Measurements from ENCODE around the gene LAMTOR4.

The LAMTOR4 gene

DNA sequence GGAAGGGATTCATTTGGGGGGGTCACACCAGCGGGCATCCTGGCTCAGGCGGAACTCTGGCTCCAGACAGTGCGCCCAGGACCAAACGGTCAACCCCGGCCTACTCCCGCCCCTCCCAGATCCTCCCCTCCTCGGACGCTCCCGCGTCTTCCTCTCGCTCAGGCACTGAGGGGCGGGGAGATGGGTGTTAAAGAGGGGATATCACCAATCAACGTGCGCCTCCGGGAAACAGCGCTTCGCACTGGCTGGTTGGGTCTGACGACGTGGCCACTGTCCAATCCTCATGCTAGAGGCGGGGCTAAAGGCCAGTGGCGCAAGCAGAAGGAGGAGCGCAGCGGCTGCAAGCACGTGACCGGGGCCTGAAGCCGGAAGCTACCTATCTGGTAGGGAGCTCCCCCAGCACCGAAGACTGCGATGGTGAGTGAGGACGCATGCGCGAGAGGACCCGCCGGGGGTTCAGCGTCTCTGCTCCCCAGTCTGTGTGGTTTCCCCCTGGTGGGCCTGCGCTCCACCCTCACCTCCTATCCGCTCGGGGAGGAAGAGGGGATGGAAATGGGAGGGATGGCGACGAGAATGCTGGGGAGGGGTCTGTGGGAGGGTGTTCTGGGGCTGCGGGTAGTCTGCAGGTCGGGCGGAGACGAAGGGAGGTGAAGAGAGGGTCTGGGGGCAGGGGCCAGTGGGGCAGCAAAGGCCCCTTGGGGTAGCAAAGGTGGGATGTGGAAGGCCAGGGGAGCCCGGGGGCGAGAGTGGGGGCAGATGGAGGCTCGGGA is at the start of gene LAMTOR4:
TSS of gene LAMTOR4 (plus strand) at position 360 of the 770 bp plus-strand sequence. CDS start at position 415, 55 bp downstream.
- peak; percentile 99 for DNase-seq (ENCODE audit: low read depth)
- H3K4me3 ChIP-seq (ENCODE audit: low read depth, low read length): peak within 1 kb of the TSS; percentile 99
- TF ChIP-seq, protein P1, sequence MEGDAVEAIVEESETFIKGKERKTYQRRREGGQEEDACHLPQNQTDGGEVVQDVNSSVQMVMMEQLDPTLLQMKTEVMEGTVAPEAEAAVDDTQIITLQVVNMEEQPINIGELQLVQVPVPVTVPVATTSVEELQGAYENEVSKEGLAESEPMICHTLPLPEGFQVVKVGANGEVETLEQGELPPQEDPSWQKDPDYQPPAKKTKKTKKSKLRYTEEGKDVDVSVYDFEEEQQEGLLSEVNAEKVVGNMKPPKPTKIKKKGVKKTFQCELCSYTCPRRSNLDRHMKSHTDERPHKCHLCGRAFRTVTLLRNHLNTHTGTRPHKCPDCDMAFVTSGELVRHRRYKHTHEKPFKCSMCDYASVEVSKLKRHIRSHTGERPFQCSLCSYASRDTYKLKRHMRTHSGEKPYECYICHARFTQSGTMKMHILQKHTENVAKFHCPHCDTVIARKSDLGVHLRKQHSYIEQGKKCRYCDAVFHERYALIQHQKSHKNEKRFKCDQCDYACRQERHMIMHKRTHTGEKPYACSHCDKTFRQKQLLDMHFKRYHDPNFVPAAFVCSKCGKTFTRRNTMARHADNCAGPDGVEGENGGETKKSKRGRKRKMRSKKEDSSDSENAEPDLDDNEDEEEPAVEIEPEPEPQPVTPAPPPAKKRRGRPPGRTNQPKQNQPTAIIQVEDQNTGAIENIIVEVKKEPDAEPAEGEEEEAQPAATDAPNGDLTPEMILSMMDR (conservative IDR thresholded peaks at IDR 0.05; ENCODE audit: low read depth, low read length): no peak

DNA sequence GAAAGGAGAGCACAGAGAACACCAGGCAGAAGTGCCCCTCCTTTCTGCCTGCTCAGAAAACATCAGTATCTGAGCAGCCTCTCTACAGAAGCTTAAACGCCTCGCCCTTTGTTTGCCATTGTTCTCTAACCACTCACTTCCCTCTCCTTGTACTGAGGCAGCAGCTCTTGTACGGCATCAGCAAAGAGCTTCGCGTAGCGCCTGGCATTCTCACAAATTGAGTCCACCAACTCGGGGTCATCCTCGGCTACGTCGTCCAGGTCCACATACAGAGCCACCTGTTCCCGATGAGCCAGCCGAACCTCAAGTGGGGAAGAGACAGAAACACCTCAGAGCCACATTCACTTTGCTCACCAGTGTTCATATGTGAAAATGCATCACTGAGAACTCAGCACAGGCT is 49.3 kb upstream of the LAMTOR4 start:
- peak overlapping the region; percentile 79 for H3K4me3 ChIP-seq (ENCODE audit: low read depth, low read length)
- TF ChIP-seq, protein P1 (conservative IDR thresholded peaks at IDR 0.05; ENCODE audit: low read depth, low read length): no peak
- DNase-seq (ENCODE audit: low read depth): no peak

DNA sequence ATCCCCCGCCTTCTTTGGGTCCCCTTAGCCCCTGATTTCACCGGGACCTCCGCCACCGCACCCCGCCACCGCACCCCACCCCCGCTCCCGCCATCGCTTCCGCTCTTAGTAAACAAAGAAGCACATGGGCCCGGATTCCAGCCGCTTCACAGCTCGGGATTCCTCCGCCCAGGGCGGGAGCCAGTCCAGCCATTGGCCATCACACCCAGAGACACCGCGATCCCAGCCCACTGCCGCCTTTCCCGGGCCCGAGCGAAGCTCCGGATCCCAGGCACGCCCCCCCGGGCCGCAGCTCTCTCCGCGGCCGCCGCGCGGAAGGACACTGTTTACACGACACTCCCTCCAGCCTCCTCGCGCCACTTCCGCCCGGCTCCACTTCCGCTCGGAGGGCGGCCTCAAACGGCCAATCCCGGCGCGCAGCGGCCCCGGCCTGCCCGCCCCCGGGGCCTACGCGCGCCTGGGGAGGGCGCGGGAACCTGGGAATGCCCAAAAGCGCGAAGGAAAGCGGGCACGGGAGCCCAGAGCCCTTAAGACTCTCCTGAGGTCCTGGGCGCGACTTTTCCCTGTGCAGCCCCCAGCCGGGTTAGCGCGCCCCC is 48.2 kb upstream of the LAMTOR4 start:
- H3K4me3 ChIP-seq (ENCODE audit: low read depth, low read length): peak overlapping the region; percentile 79
- peak; percentile 99 for DNase-seq (ENCODE audit: low read depth)
- TF ChIP-seq, protein P1 (conservative IDR thresholded peaks at IDR 0.05; ENCODE audit: low read depth, low read length): no peak

DNA sequence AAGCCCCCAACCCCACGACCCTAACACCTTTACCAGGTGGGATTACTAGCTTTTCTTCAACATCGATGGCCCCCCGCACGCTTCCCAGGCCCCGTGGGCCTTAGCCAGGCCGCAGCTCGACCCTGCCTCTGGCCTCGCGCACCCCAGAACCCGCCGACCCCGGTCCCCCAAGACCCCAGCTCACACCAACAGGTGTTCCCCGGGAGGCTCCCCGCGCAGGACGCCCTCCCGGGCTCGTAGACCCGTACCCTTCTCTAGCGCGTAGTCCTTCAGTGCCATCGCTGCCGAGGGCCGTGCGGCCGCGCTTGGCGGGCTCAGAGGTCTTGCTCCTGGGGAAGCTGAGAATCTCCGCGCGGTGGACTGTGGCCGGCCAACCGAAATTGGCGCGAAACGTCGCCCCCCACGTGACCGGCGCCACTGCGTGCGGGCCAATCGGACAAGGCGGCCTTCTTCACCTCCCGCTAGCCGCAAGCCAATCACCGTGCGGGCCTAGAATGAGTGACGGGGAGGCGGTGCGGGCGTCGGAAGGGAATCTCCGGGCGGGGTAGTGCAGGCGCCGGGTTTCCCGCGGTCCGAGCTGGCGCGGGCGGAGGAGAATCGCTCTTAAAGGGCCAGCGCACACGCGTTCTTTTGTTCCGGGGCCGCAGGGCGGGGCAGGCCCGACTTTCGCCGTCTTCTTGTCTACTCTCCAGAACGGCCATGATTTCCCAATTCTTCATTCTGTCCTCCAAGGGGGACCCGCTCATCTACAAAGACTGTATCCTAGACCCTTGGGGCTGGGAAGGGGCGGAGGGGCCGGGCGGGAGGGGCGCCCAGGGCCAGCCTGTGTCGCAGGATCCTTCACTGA is 47.5 kb upstream of the LAMTOR4 start, which contains the start of the genes AP4M1 and MCM7:
TSS of gene AP4M1 (plus strand) at position 628 of the 847 bp plus-strand sequence. CDS start at position 700, 72 bp downstream.
TSS of gene MCM7 (minus strand) at position 382 of the 847 bp plus-strand sequence. CDS start at position 279, 103 bp downstream.
- TF ChIP-seq, protein P1 (conservative IDR thresholded peaks at IDR 0.05; ENCODE audit: low read depth, low read length): no peak
- DNase-seq (ENCODE audit: low read depth): peak; percentile 99
- peak within 1 kb of the TSS; percentile 79 for H3K4me3 ChIP-seq (ENCODE audit: low read depth, low read length)

DNA sequence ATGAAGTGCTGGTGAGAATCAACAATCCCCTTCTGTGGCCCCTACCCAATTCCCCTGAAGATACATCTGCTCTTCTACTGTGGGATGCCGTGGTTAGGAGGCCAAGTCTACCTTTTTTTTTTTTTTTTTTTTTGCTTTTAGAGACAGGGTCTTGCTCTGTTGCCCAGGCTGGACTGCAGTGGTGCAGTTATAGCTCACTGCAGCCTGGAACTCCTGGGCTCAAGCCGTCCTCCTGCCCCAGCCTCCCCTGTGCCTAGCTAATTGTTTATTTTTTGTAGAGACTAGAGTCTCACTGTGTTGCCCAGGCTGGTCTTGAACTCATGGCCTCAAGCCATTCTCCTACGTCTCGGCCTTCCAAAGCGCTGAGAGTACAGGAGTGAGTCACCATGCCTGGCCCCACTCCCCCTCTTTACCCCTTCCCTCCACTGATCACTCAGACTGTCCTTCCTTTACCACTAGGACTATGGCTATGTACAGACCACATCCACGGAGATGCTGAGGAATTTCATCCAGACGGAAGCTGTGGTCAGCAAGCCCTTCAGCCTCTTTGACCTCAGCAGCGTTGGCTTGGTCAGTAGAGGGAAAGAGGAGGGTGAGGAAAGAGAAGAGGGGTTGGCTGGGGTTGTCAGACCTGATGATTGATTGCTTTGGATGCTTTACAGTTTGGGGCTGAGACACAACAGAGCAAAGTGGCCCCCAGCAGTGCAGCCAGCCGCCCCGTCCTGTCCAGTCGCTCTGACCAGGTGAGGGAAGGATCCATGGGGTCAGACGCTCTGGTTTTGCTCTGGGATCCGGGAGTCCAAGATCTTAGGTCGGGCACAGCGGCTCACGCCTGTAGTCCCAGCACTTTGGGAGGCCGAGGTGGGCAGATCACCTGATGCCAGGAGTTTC is 45.5 kb upstream of the LAMTOR4 start:
- H3K4me3 ChIP-seq (ENCODE audit: low read depth, low read length): no peak overlapping the region
- peak; percentile 95 for DNase-seq (ENCODE audit: low read depth)
- TF ChIP-seq, protein P1 (conservative IDR thresholded peaks at IDR 0.05; ENCODE audit: low read depth, low read length): no peak

DNA sequence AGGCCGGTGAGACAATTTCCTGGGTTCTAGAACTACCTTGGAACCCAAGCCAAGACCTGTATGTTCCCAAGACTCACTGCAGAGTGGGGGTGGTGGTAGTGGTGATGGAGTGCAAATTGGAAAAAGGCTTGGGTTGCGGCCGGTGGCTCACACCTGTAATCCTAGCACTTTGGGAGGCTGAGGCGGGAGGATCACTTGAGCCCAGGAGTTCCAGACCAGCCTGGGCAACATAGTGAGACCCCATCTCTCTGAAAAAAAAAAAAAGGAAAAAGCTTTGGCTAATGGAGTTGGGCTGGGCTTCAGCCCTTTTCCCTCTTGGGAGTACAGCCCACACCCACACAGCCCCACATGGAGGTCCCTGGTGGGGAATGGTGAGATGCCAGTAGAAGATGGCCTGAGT is 43.2 kb upstream of the LAMTOR4 start:
- TF ChIP-seq, protein P1 (conservative IDR thresholded peaks at IDR 0.05; ENCODE audit: low read depth, low read length): no peak
- no peak overlapping the region for H3K4me3 ChIP-seq (ENCODE audit: low read depth, low read length)
- DNase-seq (ENCODE audit: low read depth): no peak

Measured in choroid plexus epithelial cell (primary cell).